K562 (cell line): Measurements from ENCODE around the gene CCDC88A. TPM values are rescaled to one million over a fixed set of nuclear protein-coding genes. Genes with fewer than 3 reads are reported as not detected.
A peak's percentile ranks its signal among the peaks of the same experiment; 100 is the strongest.

Experiments used
- BACH1 ChIP-seq: fragments of 200-800 bp; sonication (Bioruptor generic); IDR thresholded peaks from 2 replicates; pipeline ENCODE4 v1.6.1; 2016; ENCODE audit warnings: missing genetic modification characterization, missing compliant biosample characterization
- E2F6 ChIP-seq, 2 experiments: IDR thresholded peaks; 2 replicates each; pipeline ENCODE4 v1.6.1; 2011; ENCODE audit warnings: borderline replicate concordance in 1 of 2, control low read depth in 1 of 2, low read depth in 1 of 2, low read length in 1 of 2, mild to moderate bottlenecking in 1 of 2, mixed read lengths in 1 of 2, moderate library complexity in 1 of 2; ENCODE audit not compliant: insufficient read depth in 1 of 2, insufficient read length in 1 of 2, poor library complexity in 1 of 2, severe bottlenecking in 1 of 2; ENCODE audit errors: extremely low read depth in 1 of 2
- HDAC1 ChIP-seq, 2 experiments: fragments of 450-650 bp; IDR thresholded peaks; 2 replicates each; pipeline ENCODE4 v1.6.1; 2016 to 2017; ENCODE audit warnings: inconsistent platforms in 1 of 2, mild to moderate bottlenecking in 1 of 2, moderate library complexity in 1 of 2
- KDM1A ChIP-seq, 2 experiments: fragments of 450-650 bp; IDR thresholded peaks; 2 replicates each; pipeline ENCODE4 v1.6.1; 2016; ENCODE audit warnings: mild to moderate bottlenecking in 2 of 2
- MCM3 ChIP-seq: fragments of 450-650 bp; IDR thresholded peaks from 2 replicates; pipeline ENCODE4 v1.6.1; 2016
- NKRF ChIP-seq: fragments of 450-650 bp; IDR thresholded peaks from 2 replicates; pipeline ENCODE4 v1.6.1; 2016; ENCODE audit warnings: borderline replicate concordance
- RBM34 ChIP-seq: fragments of 200-400 bp; formaldehyde crosslinking; IDR thresholded peaks from 2 replicates; pipeline ENCODE4 v1.6.1; 2018; ENCODE audit warnings: low read length, borderline replicate concordance; ENCODE audit not compliant: insufficient read depth
- SETDB1 ChIP-seq: IDR thresholded peaks from one replicate; pipeline ENCODE4 v1.6.1; 2012; ENCODE audit warnings: low read length, control low read depth, inconsistent platforms
- SIRT6 ChIP-seq: IDR thresholded peaks from one replicate; pipeline ENCODE4 v1.6.1; 2012; ENCODE audit warnings: low read depth, mild to moderate bottlenecking, control low read depth, inconsistent platforms, low read length, moderate library complexity
- STAT5B ChIP-seq: fragments of 250-450 bp; sonication (Bioruptor Pico); IDR thresholded peaks from 2 replicates; pipeline ENCODE4 v1.8.0; 2021; ENCODE audit warnings: mild to moderate bottlenecking, inconsistent platforms
- ZNF609 ChIP-seq: sonication (generic); formaldehyde crosslinking; IDR thresholded peaks from 2 replicates; pipeline ENCODE4 v1.8.1; 2023; ENCODE audit warnings: missing genetic modification reagents, mild to moderate bottlenecking, borderline replicate concordance
- polyA plus RNA-seq, 8 experiments: library from polyadenylated mRNA; depleted of rRNA in 4 of 8; stranded (reverse) in 5 of 8; unstranded in 3 of 8; fragments of >200 nt; fragmentation: Nextera tagmentation in 2 of 8; fragmentation: Illumina TruSeq in 1 of 8; extraction: Ambion mirVana in 2 of 8; extraction: Trizol in 1 of 8; gene quantifications; 2 replicates each; pipeline versions ENCODE4 v1.2.1 to v1.2.3, GENCODE V29; 2011 to 2014; ENCODE audit warnings: inconsistent platforms in 1 of 8, missing spikeins in 1 of 8
- total RNA-seq, 7 experiments: library from RNA; depleted of rRNA in 6 of 7; stranded (reverse); fragments of >200 nt in 6 of 7; fragmentation: Illumina TruSeq in 2 of 7; extraction: Trizol in 2 of 7; gene quantifications; 2 replicates each; pipeline versions ENCODE4 v1.2.1 to v1.2.3, GENCODE V29; 2011 to 2021; ENCODE audit warnings: low replicate concordance in 1 of 7
- TF ChIP-seq, protein P1 (sequence below), 2 experiments: IDR thresholded peaks; 2 replicates each; pipeline ENCODE4 v1.6.1; 2012; ENCODE audit warnings: improper control_type of control experiment in 2 of 2, low read depth in 2 of 2, low read length in 2 of 2, borderline replicate concordance in 1 of 2
- TF ChIP-seq, protein P2 (sequence below): fragments of 450-650 bp; formaldehyde crosslinking; IDR thresholded peaks from 2 replicates; pipeline ENCODE4 v1.4.0; 2020; ENCODE audit warnings: mild to moderate bottlenecking, moderate library complexity
- TF ChIP-seq, protein P3 (sequence below): sonication (generic); formaldehyde crosslinking; IDR thresholded peaks from 2 replicates; pipeline ENCODE4 v1.5.0; 2020; ENCODE audit warnings: missing genetic modification reagents

CCDC88A gene
- total and polyA plus RNA-seq, 9 of the 15 experiments (the other 6 are each of a cell fraction or from before 2014, with no cell fraction given): 29.3 to 102 (median 55.6) TPM

GRCh38 chr2:55391155-55391554 lies 28.5 kb downstream of the CCDC88A start (continued):
- no peak for TF ChIP-seq E2F6 (IDR thresholded peaks at IDR 0.05; ENCODE audit: borderline replicate concordance in 1 of 2, extremely low read depth in 1 of 2, insufficient read depth in 1 of 2, insufficient read length in 1 of 2, low read depth in 1 of 2, low read length in 1 of 2, poor library complexity in 1 of 2, severe bottlenecking in 1 of 2)
- TF ChIP-seq, protein P1, sequence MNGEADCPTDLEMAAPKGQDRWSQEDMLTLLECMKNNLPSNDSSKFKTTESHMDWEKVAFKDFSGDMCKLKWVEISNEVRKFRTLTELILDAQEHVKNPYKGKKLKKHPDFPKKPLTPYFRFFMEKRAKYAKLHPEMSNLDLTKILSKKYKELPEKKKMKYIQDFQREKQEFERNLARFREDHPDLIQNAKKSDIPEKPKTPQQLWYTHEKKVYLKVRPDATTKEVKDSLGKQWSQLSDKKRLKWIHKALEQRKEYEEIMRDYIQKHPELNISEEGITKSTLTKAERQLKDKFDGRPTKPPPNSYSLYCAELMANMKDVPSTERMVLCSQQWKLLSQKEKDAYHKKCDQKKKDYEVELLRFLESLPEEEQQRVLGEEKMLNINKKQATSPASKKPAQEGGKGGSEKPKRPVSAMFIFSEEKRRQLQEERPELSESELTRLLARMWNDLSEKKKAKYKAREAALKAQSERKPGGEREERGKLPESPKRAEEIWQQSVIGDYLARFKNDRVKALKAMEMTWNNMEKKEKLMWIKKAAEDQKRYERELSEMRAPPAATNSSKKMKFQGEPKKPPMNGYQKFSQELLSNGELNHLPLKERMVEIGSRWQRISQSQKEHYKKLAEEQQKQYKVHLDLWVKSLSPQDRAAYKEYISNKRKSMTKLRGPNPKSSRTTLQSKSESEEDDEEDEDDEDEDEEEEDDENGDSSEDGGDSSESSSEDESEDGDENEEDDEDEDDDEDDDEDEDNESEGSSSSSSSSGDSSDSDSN (IDR thresholded peaks at IDR 0.05; ENCODE audit: borderline replicate concordance in 1 of 2, low read depth in 2 of 2, low read length in 2 of 2): no peak
- no peak for TF ChIP-seq SIRT6
- TF ChIP-seq SETDB1: no peak
- no peak for TF ChIP-seq MCM3
- TF ChIP-seq HDAC1 (IDR thresholded peaks at IDR 0.05): 0 out of 4 replicates have a peak, but pooled peaks of 1 of the 2 experiments have one; percentile 24
- TF ChIP-seq, protein P2, sequence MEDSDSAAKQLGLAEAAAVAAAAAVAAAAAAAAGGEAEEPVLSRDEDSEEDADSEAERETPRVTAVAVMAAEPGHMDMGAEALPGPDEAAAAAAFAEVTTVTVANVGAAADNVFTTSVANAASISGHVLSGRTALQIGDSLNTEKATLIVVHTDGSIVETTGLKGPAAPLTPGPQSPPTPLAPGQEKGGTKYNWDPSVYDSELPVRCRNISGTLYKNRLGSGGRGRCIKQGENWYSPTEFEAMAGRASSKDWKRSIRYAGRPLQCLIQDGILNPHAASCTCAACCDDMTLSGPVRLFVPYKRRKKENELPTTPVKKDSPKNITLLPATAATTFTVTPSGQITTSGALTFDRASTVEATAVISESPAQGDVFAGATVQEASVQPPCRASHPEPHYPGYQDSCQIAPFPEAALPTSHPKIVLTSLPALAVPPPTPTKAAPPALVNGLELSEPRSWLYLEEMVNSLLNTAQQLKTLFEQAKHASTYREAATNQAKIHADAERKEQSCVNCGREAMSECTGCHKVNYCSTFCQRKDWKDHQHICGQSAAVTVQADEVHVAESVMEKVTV (CRISPR knock-in tag): no peak
- TF ChIP-seq STAT5B (CRISPR knock-in tag): no peak
- TF ChIP-seq ZNF609: no peak
- TF ChIP-seq RBM34: no peak
- TF ChIP-seq NKRF: no peak
- TF ChIP-seq, protein P3, sequence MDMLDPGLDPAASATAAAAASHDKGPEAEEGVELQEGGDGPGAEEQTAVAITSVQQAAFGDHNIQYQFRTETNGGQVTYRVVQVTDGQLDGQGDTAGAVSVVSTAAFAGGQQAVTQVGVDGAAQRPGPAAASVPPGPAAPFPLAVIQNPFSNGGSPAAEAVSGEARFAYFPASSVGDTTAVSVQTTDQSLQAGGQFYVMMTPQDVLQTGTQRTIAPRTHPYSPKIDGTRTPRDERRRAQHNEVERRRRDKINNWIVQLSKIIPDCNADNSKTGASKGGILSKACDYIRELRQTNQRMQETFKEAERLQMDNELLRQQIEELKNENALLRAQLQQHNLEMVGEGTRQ (CRISPR knock-in tag): 0 out of 2 replicates have a peak, but pooled peaks have one; percentile 5
- TF ChIP-seq BACH1: no peak
- TF ChIP-seq KDM1A (IDR thresholded peaks at IDR 0.05): no peak
